GM21390 (cell line): ENCODE data around the gene PEMT.
"Not testable (repeated sequence)": the region's sequence is repeated elsewhere in the genome, so short reads cannot be mapped to it uniquely, and the experiment has no call there.

Experiments used
- ATAC-seq: cut with Tn5 transposase; IDR thresholded peaks from one replicate; pipeline ENCODE4 v1.9.1; 2021; ENCODE audit not compliant: unreplicated experiment

PEMT gene

GRCh38 chr17:17591355-17592298, at the start of gene PEMT:
TSS of gene PEMT (minus strand) at chr17:17591708. CDS start at chr17:17591626, 82 bp downstream.
- peak; percentile 91 for ATAC-seq

- ATAC-seq: not testable (repeated sequence)
Measured at GRCh38 chr17:17639661-17640270, 48.3 kb upstream of the PEMT start.

- no peak for ATAC-seq
Measured at GRCh38 chr17:17638467-17638866, 47.0 kb upstream of the PEMT start.

- no peak for ATAC-seq
Measured at GRCh38 chr17:17636272-17636885, 44.9 kb upstream of the PEMT start.

- not testable (repeated sequence) for ATAC-seq
Measured at GRCh38 chr17:17635537-17636271, 44.2 kb upstream of the PEMT start.

- no peak for ATAC-seq
Measured at GRCh38 chr17:17635126-17635525, 43.6 kb upstream of the PEMT start.

- no peak for ATAC-seq
Measured at GRCh38 chr17:17633310-17633709, 41.8 kb upstream of the PEMT start.

- ATAC-seq: not testable (repeated sequence)
Measured at GRCh38 chr17:17632690-17633089, 41.2 kb upstream of the PEMT start.

GRCh38 chr17:17628388-17629008, 37.0 kb upstream of the PEMT start:
- ATAC-seq: no peak

GRCh38 chr17:17626840-17627239, 35.3 kb upstream of the PEMT start:
- ATAC-seq: no peak

- no peak for ATAC-seq
Measured at GRCh38 chr17:17626151-17626805, 34.8 kb upstream of the PEMT start.

GRCh38 chr17:17624741-17625140, 33.2 kb upstream of the PEMT start:
- no peak for ATAC-seq

- ATAC-seq: no peak
Measured at GRCh38 chr17:17623904-17624303, 32.4 kb upstream of the PEMT start.

- ATAC-seq: no peak
Measured at GRCh38 chr17:17621254-17621653, 29.7 kb upstream of the PEMT start.

GRCh38 chr17:17613708-17614114, 22.2 kb upstream of the PEMT start:
- no peak for ATAC-seq

- ATAC-seq: no peak
Measured at GRCh38 chr17:17612085-17613022, 20.8 kb upstream of the PEMT start.

- no peak for ATAC-seq
Measured at GRCh38 chr17:17609121-17609520, 17.6 kb upstream of the PEMT start.

GRCh38 chr17:17606416-17607000, 15.0 kb upstream of the PEMT start:
- ATAC-seq: no peak

GRCh38 chr17:17605729-17606088, 14.2 kb upstream of the PEMT start:
- no peak for ATAC-seq
